Subcutaneous adipose tissue (tissue), 4 donors: ENCODE results near the gene RBP2. TPM values are rescaled to one million over a fixed set of nuclear protein-coding genes. Genes with fewer than 3 reads are reported as not detected.

Experiments
- total RNA-seq, 4 donors: library from RNA; depleted of rRNA; stranded (reverse); fragments of >200 nt; gene quantifications; one replicate each; pipeline ENCODE4 v1.1.0, GENCODE V29; 2016
- TF ChIP-seq, protein P1 (sequence below): fragments of 450-650 bp; IDR thresholded peaks from one replicate; pipeline ENCODE4 v1.5.1; 2016; ENCODE audit warnings: low read depth, mild to moderate bottlenecking, control low read depth, antibody characterized with exemption, moderate library complexity

The RBP2 gene
- total RNA-seq, 4 donors from 2014 or later, result not detected

DNA sequence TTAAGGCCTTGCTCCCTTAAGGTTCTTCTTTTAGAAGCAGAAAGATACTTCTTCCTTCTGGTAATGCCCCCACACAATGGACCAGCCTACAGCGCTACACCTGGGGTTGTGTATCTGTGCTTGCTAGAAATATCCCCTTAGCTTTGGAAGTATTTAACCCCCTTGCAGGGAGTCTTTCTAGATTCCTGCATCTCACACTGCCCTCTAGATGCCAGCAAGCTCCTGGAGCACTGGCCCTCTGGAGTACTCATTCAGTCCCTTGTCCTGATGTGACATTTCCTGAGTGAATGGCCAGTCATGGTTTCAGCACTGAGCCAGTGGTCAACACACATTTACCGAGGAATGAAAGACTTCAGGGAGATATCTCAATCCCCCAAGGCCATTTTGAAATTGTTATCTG lies 30.4 kb upstream of the RBP2 start:
- TF ChIP-seq, protein P1, sequence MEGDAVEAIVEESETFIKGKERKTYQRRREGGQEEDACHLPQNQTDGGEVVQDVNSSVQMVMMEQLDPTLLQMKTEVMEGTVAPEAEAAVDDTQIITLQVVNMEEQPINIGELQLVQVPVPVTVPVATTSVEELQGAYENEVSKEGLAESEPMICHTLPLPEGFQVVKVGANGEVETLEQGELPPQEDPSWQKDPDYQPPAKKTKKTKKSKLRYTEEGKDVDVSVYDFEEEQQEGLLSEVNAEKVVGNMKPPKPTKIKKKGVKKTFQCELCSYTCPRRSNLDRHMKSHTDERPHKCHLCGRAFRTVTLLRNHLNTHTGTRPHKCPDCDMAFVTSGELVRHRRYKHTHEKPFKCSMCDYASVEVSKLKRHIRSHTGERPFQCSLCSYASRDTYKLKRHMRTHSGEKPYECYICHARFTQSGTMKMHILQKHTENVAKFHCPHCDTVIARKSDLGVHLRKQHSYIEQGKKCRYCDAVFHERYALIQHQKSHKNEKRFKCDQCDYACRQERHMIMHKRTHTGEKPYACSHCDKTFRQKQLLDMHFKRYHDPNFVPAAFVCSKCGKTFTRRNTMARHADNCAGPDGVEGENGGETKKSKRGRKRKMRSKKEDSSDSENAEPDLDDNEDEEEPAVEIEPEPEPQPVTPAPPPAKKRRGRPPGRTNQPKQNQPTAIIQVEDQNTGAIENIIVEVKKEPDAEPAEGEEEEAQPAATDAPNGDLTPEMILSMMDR, result no peak

DNA sequence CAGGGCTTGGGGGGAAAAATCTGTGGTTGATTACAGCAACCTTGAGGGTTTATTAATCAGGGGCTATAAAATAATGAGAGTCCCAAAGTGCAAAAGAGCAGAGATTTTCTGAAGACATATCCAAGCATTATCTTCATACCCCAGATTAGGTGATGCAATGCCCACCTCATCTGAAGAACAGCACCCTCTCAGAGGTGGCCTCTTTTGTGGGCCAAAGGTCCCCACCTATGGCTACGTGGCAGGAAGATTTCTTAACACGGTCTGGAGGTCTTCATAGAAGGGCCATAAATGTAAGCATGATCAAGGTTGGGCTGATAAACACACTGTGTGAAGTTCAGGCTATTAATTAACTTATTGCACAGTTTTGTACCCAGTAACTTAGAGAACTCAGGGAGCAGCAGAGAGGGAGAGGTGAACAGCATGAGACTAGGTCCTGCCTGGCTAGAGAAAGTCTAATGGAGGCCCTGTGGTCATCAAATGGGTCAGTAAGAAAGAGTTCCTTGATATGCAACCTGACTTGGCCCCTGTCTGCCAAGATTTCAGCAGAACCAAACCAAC lies 29.6 kb upstream of the RBP2 start:
- TF ChIP-seq, protein P1, result no peak

DNA sequence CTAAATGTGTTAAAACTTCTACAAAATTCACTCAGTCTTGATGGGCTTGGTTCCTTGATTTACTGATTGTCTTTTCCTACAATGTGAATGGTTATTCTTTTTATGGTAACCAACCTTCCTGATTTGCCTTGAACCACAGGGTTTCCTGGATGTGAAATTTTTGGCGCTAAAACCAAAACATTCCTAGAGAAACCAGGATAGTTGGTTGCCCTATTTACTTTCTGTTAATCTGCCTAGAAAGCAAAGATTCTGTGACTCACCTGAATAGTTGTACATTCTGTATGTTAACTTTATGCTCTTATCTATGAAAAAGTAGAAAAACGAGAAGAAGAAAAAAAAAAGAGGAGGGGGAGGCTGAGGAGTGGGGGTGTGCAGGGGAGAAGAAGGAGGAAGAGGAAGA lies 23.2 kb upstream of the RBP2 start:
- TF ChIP-seq, protein P1, result no peak

DNA sequence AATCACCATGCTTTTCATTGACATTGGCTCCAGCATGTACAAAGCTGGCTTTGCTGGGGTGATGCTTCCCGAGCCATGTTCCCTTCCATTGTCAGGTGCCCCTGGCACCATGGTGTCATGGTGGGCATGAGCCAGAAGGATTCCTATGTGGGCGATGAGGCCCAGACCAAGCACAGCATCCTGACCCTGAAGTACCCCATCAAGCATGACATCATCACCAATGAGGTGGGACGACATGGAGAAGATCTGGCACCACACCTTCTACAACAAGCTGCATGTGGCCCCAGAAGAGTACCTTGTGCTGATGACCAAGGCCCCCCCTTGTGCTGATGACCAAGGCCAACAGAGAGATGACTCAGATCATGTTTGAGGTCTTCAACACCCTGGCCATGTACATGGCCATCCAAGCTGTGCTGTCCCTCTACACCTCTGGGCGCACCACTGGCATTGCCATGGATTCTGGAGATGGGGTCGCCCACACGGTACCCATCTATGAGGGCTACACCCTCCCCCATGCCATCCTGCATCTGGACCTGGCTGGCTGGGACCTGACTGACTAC lies 17.6 kb upstream of the RBP2 start:
- TF ChIP-seq, protein P1, result no peak

DNA sequence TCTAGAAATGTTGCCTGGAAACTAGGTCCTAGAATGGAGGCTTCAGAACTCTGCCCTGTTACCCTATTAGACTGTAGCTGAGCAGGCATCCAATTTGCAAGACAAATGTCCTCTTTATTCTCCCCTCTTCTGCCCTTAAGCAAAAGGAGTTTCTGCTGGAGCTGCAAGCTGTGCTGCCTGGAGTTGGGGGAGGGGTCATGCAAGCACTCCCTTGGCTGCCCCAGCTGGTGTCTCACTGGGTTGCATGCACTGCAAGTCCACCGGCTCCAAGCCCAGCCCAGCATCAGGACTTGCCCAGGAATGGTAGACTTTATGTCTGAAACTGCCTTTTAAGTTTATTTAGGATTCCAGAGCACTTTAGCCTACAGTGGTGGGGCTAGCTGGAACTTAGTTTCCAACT lies 15.7 kb upstream of the RBP2 start:
- TF ChIP-seq, protein P1, result no peak

DNA sequence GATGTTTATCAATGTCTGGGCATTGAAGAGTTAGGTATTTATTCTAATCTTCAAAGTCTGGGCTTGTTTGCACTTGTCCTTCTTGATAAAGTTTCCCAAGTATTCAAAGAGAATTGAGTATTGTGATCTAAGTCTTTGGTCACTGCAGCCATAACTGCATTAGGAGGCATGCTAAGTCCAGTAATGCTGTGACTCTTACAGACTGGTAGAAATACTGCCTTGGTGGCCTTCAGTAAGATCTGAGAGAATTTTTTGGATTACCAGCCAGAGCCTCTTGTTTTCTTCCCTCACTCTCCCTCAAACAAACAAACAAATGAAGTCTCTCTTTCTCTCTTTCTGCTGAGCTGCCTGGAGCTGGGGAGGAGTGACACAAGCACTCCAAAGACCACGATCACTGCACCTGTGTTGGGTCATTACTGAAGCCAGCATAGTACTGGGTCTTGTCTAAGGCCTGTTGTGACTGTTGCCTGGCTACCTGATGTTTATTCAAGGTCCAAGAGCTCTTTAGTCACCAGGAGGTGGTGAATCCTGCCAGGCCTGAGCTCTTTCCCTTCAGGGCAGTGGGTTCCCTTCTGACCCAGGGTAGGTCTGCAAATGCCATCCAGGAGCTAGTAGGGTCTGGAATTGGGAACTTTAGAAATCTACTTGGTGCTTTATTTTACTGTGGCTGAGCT lies 14.8 kb upstream of the RBP2 start:
- TF ChIP-seq, protein P1, result no peak

DNA sequence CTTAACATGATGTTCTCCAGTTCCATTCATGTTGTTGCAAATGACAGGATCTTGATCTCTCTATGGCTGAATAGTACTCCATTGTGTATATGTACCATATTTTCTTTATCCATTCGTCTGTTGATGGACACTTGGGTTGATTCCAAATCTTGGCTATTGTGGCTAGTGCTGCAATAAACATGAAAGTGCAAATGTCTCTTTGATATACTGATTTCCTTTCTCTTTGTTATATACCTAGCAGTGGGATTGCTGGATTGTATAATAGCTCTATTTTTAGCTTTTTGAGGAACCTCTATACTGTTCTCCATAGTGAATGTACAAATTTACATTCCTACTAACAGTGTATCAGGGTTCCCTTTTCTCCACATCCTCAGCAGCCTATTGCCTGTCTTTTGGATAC lies 5.9 kb upstream of the RBP2 start:
- TF ChIP-seq, protein P1, result no peak
